Measurements from ENCODE around the gene C2orf15.
A peak's percentile ranks its signal among the peaks of the same experiment; 100 is the strongest.

C2orf15 gene

GRCh38 chr2:99140860-99141109, 722 bp upstream of the C2orf15 start (continued):
- 0 out of 2 replicates have a peak, but pooled peaks have one; percentile 16 for TF ChIP-seq CTCF (tag by site-specific recombination; IDR thresholded peaks at IDR 0.05)
- no peak for TF ChIP-seq ZNF221 (tag by site-specific recombination; IDR thresholded peaks at IDR 0.05; ENCODE audit: borderline replicate concordance)
- TF ChIP-seq ZFP37 (tag by site-specific recombination; IDR thresholded peaks at IDR 0.05), result peak; percentile 80
- peak; percentile 70; the same call in 1 of the 2 replicates for TF ChIP-seq ZXDB (tag by site-specific recombination; IDR thresholded peaks at IDR 0.05)
- TF ChIP-seq, protein P1, sequence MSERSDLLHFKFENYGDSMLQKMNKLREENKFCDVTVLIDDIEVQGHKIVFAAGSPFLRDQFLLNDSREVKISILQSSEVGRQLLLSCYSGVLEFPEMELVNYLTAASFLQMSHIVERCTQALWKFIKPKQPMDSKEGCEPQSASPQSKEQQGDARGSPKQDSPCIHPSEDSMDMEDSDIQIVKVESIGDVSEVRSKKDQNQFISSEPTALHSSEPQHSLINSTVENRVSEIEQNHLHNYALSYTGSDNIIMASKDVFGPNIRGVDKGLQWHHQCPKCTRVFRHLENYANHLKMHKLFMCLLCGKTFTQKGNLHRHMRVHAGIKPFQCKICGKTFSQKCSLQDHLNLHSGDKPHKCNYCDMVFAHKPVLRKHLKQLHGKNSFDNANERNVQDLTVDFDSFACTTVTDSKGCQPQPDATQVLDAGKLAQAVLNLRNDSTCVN (tag by site-specific recombination; optimal IDR thresholded peaks at IDR 0.05), result peak; percentile 85
- TF ChIP-seq PBX3 (CRISPR knock-in tag; IDR thresholded peaks at IDR 0.05), result no peak
- peak; percentile 94 for TF ChIP-seq ZBTB8A (tag by site-specific recombination; IDR thresholded peaks at IDR 0.05)
- TF ChIP-seq ZNF610 (tag by site-specific recombination; IDR thresholded peaks at IDR 0.05; ENCODE audit: borderline replicate concordance), result peak; percentile 90
- TF ChIP-seq KLF16 (tag by site-specific recombination; IDR thresholded peaks at IDR 0.05), result peak; percentile 82; the same call in 1 of the 2 replicates
- peak; percentile 62; the same call in 1 of the 2 replicates for TF ChIP-seq OSR2 (tag by site-specific recombination; IDR thresholded peaks at IDR 0.05)
- no peak for TF ChIP-seq ZNF248 (tag by site-specific recombination; IDR thresholded peaks at IDR 0.05)
- 0 out of 2 replicates have a peak, but pooled peaks have one; percentile 79 for TF ChIP-seq REPIN1 (tag by site-specific recombination; IDR thresholded peaks at IDR 0.05; ENCODE audit: low read depth)
- no peak for TF ChIP-seq ZSCAN5A (tag by site-specific recombination; IDR thresholded peaks at IDR 0.05)
- TF ChIP-seq ZNF335 (tag by site-specific recombination; conservative IDR thresholded peaks at IDR 0.05), result no peak
- TF ChIP-seq ZNF398 (tag by site-specific recombination; IDR thresholded peaks at IDR 0.05), result 0 out of 2 replicates have a peak, but pooled peaks have one; percentile 47
- no peak for TF ChIP-seq PRDM6 (tag by site-specific recombination; IDR thresholded peaks at IDR 0.05)
- peak; percentile 40; the same call in 1 of the 2 replicates for TF ChIP-seq ZBTB20 (tag by site-specific recombination; IDR thresholded peaks at IDR 0.05)

DNA sequence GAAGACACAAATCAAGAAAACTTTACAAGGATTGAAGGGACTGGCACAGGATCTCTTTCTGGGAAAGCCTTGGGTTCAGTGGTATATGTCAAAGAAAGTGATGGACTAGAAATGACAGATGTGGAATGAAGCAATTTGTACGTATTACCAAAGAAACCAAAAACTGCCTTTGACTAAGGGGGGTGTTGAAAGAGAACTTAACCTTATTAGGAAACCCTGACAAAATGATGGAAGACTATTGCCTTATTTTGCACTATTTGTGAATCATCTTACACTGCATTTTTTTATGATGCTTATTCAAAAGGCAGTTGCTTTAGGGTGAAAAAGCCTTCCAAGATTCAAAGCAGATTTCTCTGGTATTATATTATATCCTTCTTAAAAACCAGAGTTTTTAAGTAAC, 9.2 kb downstream of the C2orf15 start:
- no peak overlapping the region for H3K4me3 ChIP-seq (ENCODE audit: low read depth, low read length)
- ChIA-PET CTCF (no interaction called here), POLR2A (interaction anchor here (5.8 kb wide), 1 partner anchor 9 kb away, joined by 58 read pairs; the partner anchor contains the start of gene C2orf15)
- H3K9me3 ChIP-seq (ENCODE audit: control insufficient read depth, insufficient read depth, low read depth, low read length), result no peaks in the 10 kb centered on the region
- no peak overlapping the region for H3K27ac ChIP-seq (ENCODE audit: extremely low read depth, low read depth, low read length)
- no peaks in the 10 kb centered on the region; a peak in 1 of 3 replicates for H3K36me3 ChIP-seq (ENCODE audit: control insufficient read depth in 2 of 2, insufficient read depth in 1 of 2, low read length in 2 of 2)
- peaks cover 3% of the 10 kb centered on the region; the same call in 1 of the 2 replicates for H3K4me1 ChIP-seq (ENCODE audit: control insufficient read depth, insufficient read depth, low read length)
- TF ChIP-seq, protein P1 (tag by site-specific recombination; optimal IDR thresholded peaks at IDR 0.05), result no peak
- TF ChIP-seq KLF8 (tag by site-specific recombination; IDR thresholded peaks at IDR 0.05) (no peak), ZNF398 (tag by site-specific recombination; IDR thresholded peaks at IDR 0.05) (no peak), ZBTB21 (tag by site-specific recombination; IDR thresholded peaks at IDR 0.05) (no peak), SP7 (tag by site-specific recombination; IDR thresholded peaks at IDR 0.05) (no peak), ZNF843 (tag by site-specific recombination; IDR thresholded peaks at IDR 0.05) (no peak), ZNF10 (tag by site-specific recombination; IDR thresholded peaks at IDR 0.05) (no peak), ZNF76 (tag by site-specific recombination; IDR thresholded peaks at IDR 0.05; ENCODE audit: borderline replicate concordance, low read depth) (no peak), MEIS1 (CRISPR knock-in tag; IDR thresholded peaks at IDR 0.05; ENCODE audit: borderline replicate concordance) (no peak)
